ENCODE measurements around the gene FTCDNL1. TPM values are rescaled to one million over a fixed set of nuclear protein-coding genes. Genes with fewer than 3 reads are reported as not detected.

The FTCDNL1 gene
- total and polyA plus RNA-seq, 2 of the 13 experiments (the other 11 are each of a cell fraction or from before 2014, with no cell fraction given): 0.98 to 1.4 TPM

- TF ChIP-seq CREB1 (IDR thresholded peaks at IDR 0.05) (no peak), CREB1 (CRISPR knock-in tag; IDR thresholded peaks at IDR 0.05) (no peak), FOXA1 (IDR thresholded peaks at IDR 0.05) (no peak), FOXA1 (CRISPR knock-in tag; IDR thresholded peaks at IDR 0.05) (no peak), TRIM24 (CRISPR knock-in tag; IDR thresholded peaks at IDR 0.05) (no peak), ZNF251 (CRISPR knock-in tag; IDR thresholded peaks at IDR 0.05) (no peak), ZNF24 (IDR thresholded peaks at IDR 0.05) (no peak), ZNF75D (CRISPR knock-in tag; IDR thresholded peaks at IDR 0.05; ENCODE audit: borderline replicate concordance) (no peak)
These were observed 52.0 kb downstream of the FTCDNL1 start (continued) for GRCh38 chr2:199798831-199799580.

DNA sequence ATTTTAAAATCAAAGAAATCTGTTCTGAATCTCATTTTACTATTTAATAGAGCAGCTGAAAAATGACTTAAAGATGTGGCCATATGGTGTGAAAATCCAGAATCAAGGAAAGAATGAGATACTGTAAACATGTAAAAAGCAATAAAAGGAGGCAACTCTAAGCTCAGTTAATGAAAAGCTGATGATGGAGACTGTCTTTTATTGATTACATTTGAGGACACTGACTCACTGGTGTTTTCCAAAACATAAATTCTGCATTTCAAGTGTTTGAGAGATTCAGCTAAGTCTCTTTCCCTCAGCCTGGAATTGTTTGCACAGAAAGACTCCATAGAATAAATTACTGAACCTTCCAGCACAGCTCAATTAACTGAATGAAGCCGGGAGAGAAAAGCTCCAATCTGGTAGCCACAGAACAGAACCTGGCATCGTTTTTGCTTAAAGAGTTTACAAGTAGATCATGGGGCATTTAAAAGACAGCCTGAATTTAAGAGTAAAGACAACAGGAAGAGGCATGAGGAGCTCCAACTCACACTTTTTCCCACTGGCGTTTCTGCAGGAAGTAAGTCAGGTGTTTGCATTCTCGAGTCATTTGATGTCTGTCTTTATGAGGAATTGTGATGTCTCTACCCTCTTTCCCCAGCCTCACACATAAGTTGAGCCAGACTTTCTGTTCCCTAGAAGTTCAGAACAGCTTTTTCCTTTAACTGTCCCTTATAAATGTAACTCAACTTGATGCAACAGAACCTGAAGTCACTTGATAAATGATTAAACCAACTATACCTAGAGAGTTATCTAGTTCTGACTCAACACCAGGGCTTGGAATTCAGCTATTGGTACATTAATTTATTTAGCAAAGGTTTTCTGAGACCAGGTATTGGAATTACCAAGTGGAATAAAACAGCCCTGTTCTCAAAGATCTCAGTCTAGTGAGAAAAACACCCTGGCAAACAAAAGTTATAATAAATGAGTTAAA is 53.3 kb downstream of the FTCDNL1 start:
- H3K27me3 ChIP-seq (ENCODE audit: control insufficient read depth in 1 of 2, insufficient read depth in 2 of 2, low read length in 2 of 2): no peaks in the 10 kb centered on the region
- H3K4me2 ChIP-seq (ENCODE audit: low read depth, low read length): no peak overlapping the region
- H3K36me3 ChIP-seq (replicated peaks in 1 of 2; ENCODE audit: control insufficient read depth in 1 of 2, insufficient read depth in 2 of 2, low read length in 2 of 2): no peaks in the 10 kb centered on the region
- POLR2A ChIA-PET: no interaction called here
- ATAC-seq (no peak), DNase-seq (ENCODE audit: low spot score) (no peak), FAIRE-seq (no peak)
- no peak overlapping the region for H3K4me3 ChIP-seq (replicated peaks in 1 of 3; ENCODE audit: insufficient read depth in 1 of 3, low read depth in 2 of 3, low read length in 3 of 3)
- no peaks in the 10 kb centered on the region for H3K79me2 ChIP-seq (ENCODE audit: insufficient read depth, low read length)
- CTCF ChIA-PET (ENCODE audit: low intra/inter-chr PET ratio, low total read pairs): no interaction called here
- BruUV-seq (replicated peaks): no TSS peak
- WGBS (ENCODE audit: low lambda C conversion rate): 15% methylated on average over 4 of the region's 4 CpGs
- H2AFZ ChIP-seq (ENCODE audit: low read length): no peak overlapping the region
- intact Hi-C loops (cut with micrococcal nuclease; ENCODE audit: unreplicated experiment): no loop called here
- H3K9ac ChIP-seq (ENCODE audit: insufficient read depth, low read depth, low read length): no peak overlapping the region
- no peaks in the 10 kb centered on the region for H4K20me1 ChIP-seq (ENCODE audit: insufficient read depth, low read length)
- no peaks in the 10 kb centered on the region for H3K9me3 ChIP-seq (ENCODE audit: low read length)
- H3K27ac ChIP-seq (ENCODE audit: extremely low read length, insufficient read depth, low read length): no peak overlapping the region
- in situ Hi-C loops (cut with HindIII; ENCODE audit: extremely low pct_ligation_motif_present, low pct_unique_long_range_greater_than_20kb): no loop called here
- H3K4me1 ChIP-seq (ENCODE audit: insufficient read depth, low read length): no peaks in the 10 kb centered on the region
- TF ChIP-seq ZNF713 (CRISPR knock-in tag; IDR thresholded peaks at IDR 0.05) (no peak), ZEB1 (IDR thresholded peaks at IDR 0.05; ENCODE audit: insufficient replicate concordance, low read depth) (no peak), ZNF687 (CRISPR knock-in tag; IDR thresholded peaks at IDR 0.05) (no peak), ZNF430 (CRISPR knock-in tag; IDR thresholded peaks at IDR 0.05) (no peak), ATF1 (CRISPR knock-in tag; IDR thresholded peaks at IDR 0.05) (no peak), ZNF891 (CRISPR knock-in tag; IDR thresholded peaks at IDR 0.05) (no peak), ZNF788 (CRISPR knock-in tag; IDR thresholded peaks at IDR 0.05; ENCODE audit: borderline replicate concordance) (no peak), ERF (CRISPR knock-in tag; IDR thresholded peaks at IDR 0.05) (no peak), SNAPC2 (CRISPR knock-in tag; IDR thresholded peaks at IDR 0.05) (no peak), PRMT3 (CRISPR knock-in tag; IDR thresholded peaks at IDR 0.05; ENCODE audit: borderline replicate concordance, low read depth) (no peak)
- TF ChIP-seq, protein P1, sequence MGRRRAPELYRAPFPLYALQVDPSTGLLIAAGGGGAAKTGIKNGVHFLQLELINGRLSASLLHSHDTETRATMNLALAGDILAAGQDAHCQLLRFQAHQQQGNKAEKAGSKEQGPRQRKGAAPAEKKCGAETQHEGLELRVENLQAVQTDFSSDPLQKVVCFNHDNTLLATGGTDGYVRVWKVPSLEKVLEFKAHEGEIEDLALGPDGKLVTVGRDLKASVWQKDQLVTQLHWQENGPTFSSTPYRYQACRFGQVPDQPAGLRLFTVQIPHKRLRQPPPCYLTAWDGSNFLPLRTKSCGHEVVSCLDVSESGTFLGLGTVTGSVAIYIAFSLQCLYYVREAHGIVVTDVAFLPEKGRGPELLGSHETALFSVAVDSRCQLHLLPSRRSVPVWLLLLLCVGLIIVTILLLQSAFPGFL (CRISPR knock-in tag; IDR thresholded peaks at IDR 0.05): no peak
